Thymus (tissue), 11 donors: ENCODE results near the gene TANGO6. TPM values are rescaled to one million over a fixed set of nuclear protein-coding genes. Genes with fewer than 3 reads are reported as not detected.

Experiments
- DNase-seq, 9 donors: peaks; one replicate each; pipeline ENCODE4 v3.0.0-alpha.2; 2013; ENCODE audit warnings: low spot score in 9 of 9, low read depth in 6 of 9, missing footprints in 1 of 9
- H3K27ac ChIP-seq, 2 donors: one replicate each; pipeline ENCODE4 v1.5.1; 2013; ENCODE audit warnings: control low read depth in 1 of 2, low read depth in 1 of 2, low read length in 1 of 2, mild to moderate bottlenecking in 1 of 2, moderate library complexity in 1 of 2
- H3K27me3 ChIP-seq, 2 donors: one replicate each; pipeline ENCODE4 v1.5.1; 2013; ENCODE audit warnings: low read length in 1 of 2; ENCODE audit not compliant: control insufficient read depth in 2 of 2, insufficient read depth in 1 of 2
- H3K36me3 ChIP-seq, 2 donors: one replicate each; pipeline ENCODE4 v1.5.1; 2013; ENCODE audit warnings: low read length in 1 of 2, mild to moderate bottlenecking in 1 of 2, moderate library complexity in 1 of 2; ENCODE audit not compliant: control insufficient read depth in 2 of 2, insufficient read depth in 2 of 2
- H3K4me1 ChIP-seq, 2 donors: one replicate each; pipeline ENCODE4 v1.5.1; 2013; ENCODE audit warnings: low read length in 2 of 2; ENCODE audit not compliant: control insufficient read depth in 2 of 2, insufficient read depth in 2 of 2
- H3K4me3 ChIP-seq, 2 donors: one replicate each; pipeline ENCODE4 v1.5.1; 2013; ENCODE audit warnings: low read length in 2 of 2, control low read depth in 1 of 2, mild to moderate bottlenecking in 1 of 2
- H3K9me3 ChIP-seq, 2 donors: one replicate each; pipeline ENCODE4 v1.5.1; 2013; ENCODE audit warnings: low read length in 1 of 2, mild to moderate bottlenecking in 1 of 2; ENCODE audit not compliant: control insufficient read depth in 2 of 2, insufficient read depth in 1 of 2
- WGBS: extraction: QIAGEN DNeasy Blood & Tissue Kit; methylation state at CpG from one replicate; pipeline ENCODE4 v1.1.7; 2013; 5-methylcytosine and 5-hydroxymethylcytosine counted together
- polyA plus RNA-seq: library from polyadenylated mRNA; stranded (reverse); fragments of 200-250 nt; gene quantifications from one replicate; pipeline ENCODE4 v1.2.3, GENCODE V29; 2013
- total RNA-seq: library from RNA; stranded (reverse); fragments of 120-200 nt; gene quantifications from one replicate; pipeline ENCODE4 v1.2.4, GENCODE V29; 2013
- donor health status: healthy.

TANGO6 gene
- total and polyA plus RNA-seq, 2 donors = 3.2 to 9.1 TPM

- Histone ChIP-seq H3K27me3 (no peaks in the 10 kb centered on the region), H3K4me1 (no peaks in the 10 kb centered on the region), H3K9me3 (no peaks in the 10 kb centered on the region), H3K4me3 (no peak overlapping the region), H3K27ac (no peak overlapping the region), H3K36me3 (no peaks in the 10 kb centered on the region)
- no peak for DNase-seq
- 99% methylated on average over 2 of the region's 2 CpGs for WGBS
These were observed 8.3 kb downstream of the TANGO6 start for GRCh38 chr16:68851601-68852000.

GRCh38 chr16:68857479-68857878, 14.1 kb downstream of the TANGO6 start:
- WGBS = 99% methylated on average over 1 of the region's 1 CpG

GRCh38 chr16:68859828-68860227, 16.5 kb downstream of the TANGO6 start:
- H3K27me3 ChIP-seq = no peaks in the 10 kb centered on the region
- no peak for DNase-seq
- peaks cover 7 to 19% of the 10 kb centered on the region in 2 donors for H3K36me3 ChIP-seq
- no peak overlapping the region for H3K27ac ChIP-seq
- H3K4me3 ChIP-seq = no peak overlapping the region
- H3K9me3 ChIP-seq = no peaks in the 10 kb centered on the region
- H3K4me1 ChIP-seq = no peaks in the 10 kb centered on the region
- WGBS = 95% methylated on average over 4 of the region's 4 CpGs

More at GRCh38 chr16:68857479-68857878, 14.1 kb downstream of the TANGO6 start:
- DNase-seq = no peak
- Histone ChIP-seq H3K27ac (no peak overlapping the region), H3K4me3 (no peak overlapping the region), H3K27me3 (no peaks in the 10 kb centered on the region), H3K36me3 (peaks cover 5 to 11% of the 10 kb centered on the region in 2 donors), H3K9me3 (no peaks in the 10 kb centered on the region), H3K4me1 (no peaks in the 10 kb centered on the region)

GRCh38 chr16:68860978-68861892, 17.9 kb downstream of the TANGO6 start:
- WGBS = 97% methylated on average over 15 of the region's 15 CpGs
- no peaks in the 10 kb centered on the region for H3K9me3 ChIP-seq
- H3K4me1 ChIP-seq = no peaks in the 10 kb centered on the region
- H3K27me3 ChIP-seq = no peaks in the 10 kb centered on the region
- H3K36me3 ChIP-seq = peaks cover 7 to 19% of the 10 kb centered on the region in 2 donors
- H3K27ac ChIP-seq = no peak overlapping the region
- no peak overlapping the region for H3K4me3 ChIP-seq
- no peak for DNase-seq

GRCh38 chr16:68866933-68867332, 23.6 kb downstream of the TANGO6 start:
- Histone ChIP-seq H3K4me1 (no peaks in the 10 kb centered on the region), H3K9me3 (no peaks in the 10 kb centered on the region), H3K4me3 (no peak overlapping the region), H3K36me3 (peaks cover 3 to 16% of the 10 kb centered on the region in 2 donors), H3K27me3 (no peaks in the 10 kb centered on the region), H3K27ac (no peak overlapping the region)
- WGBS = 98% methylated on average over 6 of the region's 6 CpGs
- no peak for DNase-seq

GRCh38 chr16:68869492-68870088, 26.3 kb downstream of the TANGO6 start:
- no peak for DNase-seq
- Histone ChIP-seq H3K4me3 (no peak overlapping the region), H3K27me3 (no peaks in the 10 kb centered on the region), H3K36me3 (peaks cover 6 to 7% of the 10 kb centered on the region in 2 donors), H3K4me1 (no peaks in the 10 kb centered on the region), H3K9me3 (no peaks in the 10 kb centered on the region), H3K27ac (no peak overlapping the region)
- 94% methylated on average over 4 of the region's 4 CpGs for WGBS

GRCh38 chr16:68873635-68874471, 30.5 kb downstream of the TANGO6 start:
- H3K4me3 ChIP-seq = no peak overlapping the region

GRCh38 chr16:68875871-68876270, 32.5 kb downstream of the TANGO6 start:
- H3K27me3 ChIP-seq = no peaks in the 10 kb centered on the region
- H3K4me3 ChIP-seq = no peak overlapping the region
- no peaks in the 10 kb centered on the region for H3K4me1 ChIP-seq
- no peak overlapping the region for H3K27ac ChIP-seq
- 100% methylated on average over 4 of the region's 4 CpGs for WGBS
- H3K36me3 ChIP-seq = peaks cover 7 to 12% of the 10 kb centered on the region in 2 donors
- no peak for DNase-seq
- H3K9me3 ChIP-seq = no peaks in the 10 kb centered on the region

More at GRCh38 chr16:68873635-68874471, 30.5 kb downstream of the TANGO6 start:
- 97% methylated on average over 7 of the region's 7 CpGs for WGBS
- Histone ChIP-seq H3K36me3 (peaks cover 3 to 9% of the 10 kb centered on the region in 2 donors), H3K27ac (no peak overlapping the region), H3K4me1 (no peaks in the 10 kb centered on the region), H3K9me3 (no peaks in the 10 kb centered on the region), H3K27me3 (no peaks in the 10 kb centered on the region)
- no peak for DNase-seq
